HG03571 (cell line): ENCODE measurements around the gene E2F4.
A peak's percentile ranks its signal among the peaks of the same experiment; 100 is the strongest.

Experiments used
- ATAC-seq: cut with Tn5 transposase; IDR thresholded peaks from one replicate; pipeline ENCODE4 v1.9.1; 2021; ENCODE audit not compliant: unreplicated experiment

The E2F4 gene

GRCh38 chr16:67247192-67248072, 55.5 kb downstream of the E2F4 start, which contains the start of gene FHOD1:
TSS of gene FHOD1 (minus strand) at chr16:67247481. CDS start at chr16:67247410, 71 bp downstream.
- peak; percentile 41 for ATAC-seq

- no peak for ATAC-seq
Measured at GRCh38 chr16:67248073-67248400, 56.1 kb downstream of the E2F4 start.
